Fibroblast of skin of abdomen (primary cell): ENCODE results near the gene C20orf202.
A peak's percentile ranks its signal among the peaks of the same experiment; 100 is the strongest.
"Not testable (repeated sequence)": the region's sequence is repeated elsewhere in the genome, so short reads cannot be mapped to it uniquely, and the experiment has no call there.

ENCODE experiments used
- DNase-seq: peaks from one replicate; pipeline ENCODE4 v3.0.0-alpha.2; 2013

Gene C20orf202

DNA sequence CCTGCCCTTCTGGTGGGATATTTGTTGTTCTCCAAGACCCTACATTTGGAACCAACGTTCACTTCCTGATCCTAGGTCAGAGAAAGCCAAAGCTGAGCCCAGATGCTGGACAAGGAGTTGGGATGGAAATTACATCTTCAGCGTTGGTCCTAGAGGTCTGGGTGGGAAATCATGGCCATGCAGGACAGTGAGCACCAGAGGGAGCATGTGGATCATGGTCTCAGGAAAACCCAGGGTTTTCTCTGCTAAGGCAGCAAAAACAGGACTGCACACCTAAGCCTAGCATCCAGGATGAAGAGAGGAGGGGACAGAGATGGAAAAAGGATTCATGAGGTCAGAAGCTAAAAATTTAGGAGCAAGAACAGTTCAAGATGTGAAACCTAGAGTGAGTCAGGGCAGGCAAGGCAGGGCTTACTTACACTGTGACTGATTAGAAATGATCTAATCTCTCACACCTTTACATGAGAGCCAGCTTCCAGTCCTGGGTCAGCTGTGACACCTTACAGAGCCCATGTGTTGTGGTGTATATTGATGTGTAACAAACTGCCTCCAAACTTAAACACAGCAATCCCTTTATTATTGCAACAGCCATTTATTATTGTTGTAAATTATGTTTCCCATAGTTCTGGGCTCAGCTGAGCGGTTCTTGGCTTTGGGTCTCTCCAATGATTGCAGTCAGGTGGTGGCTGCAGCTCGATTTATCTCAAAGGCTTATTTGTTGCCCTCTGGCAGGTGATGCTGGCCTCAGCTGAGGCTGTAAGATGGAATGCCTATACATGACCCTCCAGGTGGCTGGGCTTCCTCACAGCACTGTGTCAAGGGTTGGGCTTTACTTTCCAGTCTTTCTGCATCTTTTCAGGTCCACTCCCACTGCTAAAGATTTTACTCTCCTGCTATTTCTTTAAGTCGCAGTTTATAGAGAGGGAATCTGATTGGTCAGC, 6.5 kb downstream of the C20orf202 start:
- DNase-seq: no peak

- no peak for DNase-seq
These were observed 7.2 kb downstream of the C20orf202 start for GRCh38 chr20:1210501-1210900.

- DNase-seq: no peak
These were observed 8.8 kb downstream of the C20orf202 start for GRCh38 chr20:1212023-1212422.

DNA sequence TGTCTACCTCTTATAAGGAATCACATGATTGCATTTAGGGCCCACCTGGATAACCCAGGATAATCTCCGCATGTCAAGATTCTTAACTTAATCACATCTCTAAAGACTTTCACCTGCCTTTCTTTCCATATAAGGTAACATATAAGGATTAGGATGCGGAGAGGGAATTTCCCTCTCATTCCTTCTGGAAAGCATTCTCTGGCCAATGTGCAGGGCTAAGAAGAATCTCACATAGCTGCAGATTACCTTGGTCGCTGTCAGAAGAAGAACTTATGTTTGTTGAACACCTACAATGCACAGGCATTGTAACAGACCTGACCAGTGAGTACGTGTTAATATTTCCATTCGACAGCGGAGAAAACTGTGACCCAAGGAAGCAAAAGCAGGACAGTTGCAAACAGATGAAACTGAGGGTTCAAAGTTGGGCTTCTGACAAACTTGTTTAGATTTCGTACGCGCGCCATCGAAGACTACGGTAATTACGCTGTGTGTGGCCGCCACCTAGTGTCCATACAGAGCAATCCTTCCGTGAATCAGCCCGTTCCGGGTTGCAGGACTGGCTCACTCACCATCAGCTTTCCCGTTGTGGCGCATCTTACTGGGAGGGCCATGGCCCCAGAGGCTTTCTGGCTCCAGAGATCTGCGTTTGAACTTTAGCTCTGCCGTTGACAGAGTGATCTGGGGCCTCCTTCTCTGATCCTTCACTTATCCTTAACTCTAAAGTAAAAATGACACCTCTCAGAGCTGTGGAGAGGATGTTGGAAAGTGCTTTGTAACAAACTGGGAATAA, 9.5 kb downstream of the C20orf202 start:
- peak; percentile 55 for DNase-seq

DNA sequence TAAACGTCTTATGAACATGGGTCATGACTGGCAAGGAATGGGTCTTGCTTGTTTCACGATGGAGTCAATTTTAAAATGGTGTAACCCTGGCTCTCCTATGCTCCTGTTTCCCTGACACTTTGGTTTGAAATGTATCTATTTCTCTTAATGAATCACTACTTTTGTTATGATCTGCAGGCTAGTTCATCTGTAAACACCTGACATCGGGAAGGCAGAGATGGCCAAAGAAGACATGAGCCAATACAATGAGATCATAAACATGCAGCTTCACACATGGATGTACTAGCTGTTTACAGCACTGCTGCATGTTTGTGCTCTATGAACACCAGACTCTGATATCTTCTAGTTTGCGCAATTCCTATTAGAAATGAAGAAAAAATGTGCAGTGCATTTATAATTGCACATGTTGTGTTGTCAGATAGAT, 11.6 kb downstream of the C20orf202 start:
- no peak for DNase-seq

DNA sequence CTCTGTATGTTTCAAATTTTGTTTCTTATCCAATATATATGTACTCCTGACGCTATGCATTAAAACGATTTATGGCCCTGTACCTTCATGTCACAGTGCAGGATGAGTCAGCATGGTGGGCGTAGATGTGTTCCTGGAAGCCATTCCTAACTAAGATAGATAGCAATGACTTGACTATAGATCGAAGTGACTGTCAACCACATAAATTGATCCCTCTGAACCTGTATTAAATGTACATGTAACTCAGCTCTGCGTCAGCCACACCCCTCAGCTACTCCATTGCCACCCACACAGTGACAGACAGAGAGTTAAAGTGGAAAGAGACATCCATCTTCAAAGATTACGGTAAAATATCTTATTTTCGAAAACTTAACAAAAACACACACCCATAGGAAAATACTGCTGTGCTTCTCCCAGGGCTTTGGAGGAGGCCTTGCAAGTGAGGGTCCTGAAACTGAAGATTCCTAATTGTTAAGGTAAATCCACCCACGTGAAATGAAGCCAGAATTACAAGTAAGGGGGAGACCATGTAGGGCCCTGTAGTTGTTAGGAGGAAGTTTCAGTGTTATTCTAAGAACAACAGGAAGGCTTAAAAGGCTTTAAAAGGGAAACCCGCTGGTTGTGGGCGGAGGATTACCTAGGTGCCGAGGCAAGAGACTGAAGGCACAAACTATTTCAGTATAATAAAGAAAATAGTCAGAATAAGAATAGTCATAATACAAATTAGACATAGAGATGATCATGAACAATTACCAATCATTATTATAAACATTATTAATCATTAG, 12.3 kb downstream of the C20orf202 start:
- no peak for DNase-seq

- not testable (repeated sequence) for DNase-seq
These were observed 13.5 kb downstream of the C20orf202 start for GRCh38 chr20:1216527-1217427.

DNA sequence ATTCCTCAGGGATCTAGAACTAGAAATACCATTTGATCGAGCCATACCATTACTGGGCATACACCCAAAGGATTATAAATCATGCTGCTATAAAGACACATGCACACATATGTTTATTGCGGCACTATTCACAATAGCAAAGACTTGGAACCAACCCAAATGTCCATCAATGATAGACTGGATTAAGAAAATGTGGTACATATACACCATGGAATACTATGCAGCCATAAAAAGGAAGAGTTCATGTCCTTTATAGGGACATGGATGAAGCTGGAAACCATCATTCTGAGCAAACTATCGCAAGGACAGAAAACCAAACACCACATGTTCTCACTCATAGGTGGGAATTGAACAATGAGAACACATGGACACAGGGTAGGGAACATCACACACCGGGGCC, 19.5 kb downstream of the C20orf202 start:
- DNase-seq: not testable (repeated sequence)

GRCh38 chr20:1224205-1224890, 21.1 kb downstream of the C20orf202 start:
- no peak for DNase-seq

GRCh38 chr20:1225263-1225782, 22.1 kb downstream of the C20orf202 start:
- no peak for DNase-seq

GRCh38 chr20:1225783-1226654, 22.8 kb downstream of the C20orf202 start, which contains the start of gene RAD21L1:
RAD21L1 (plus strand) TSS chr20:1226044; CDS start chr20:1228454, 2,410 bp downstream.
- DNase-seq: peak; percentile 69

DNA sequence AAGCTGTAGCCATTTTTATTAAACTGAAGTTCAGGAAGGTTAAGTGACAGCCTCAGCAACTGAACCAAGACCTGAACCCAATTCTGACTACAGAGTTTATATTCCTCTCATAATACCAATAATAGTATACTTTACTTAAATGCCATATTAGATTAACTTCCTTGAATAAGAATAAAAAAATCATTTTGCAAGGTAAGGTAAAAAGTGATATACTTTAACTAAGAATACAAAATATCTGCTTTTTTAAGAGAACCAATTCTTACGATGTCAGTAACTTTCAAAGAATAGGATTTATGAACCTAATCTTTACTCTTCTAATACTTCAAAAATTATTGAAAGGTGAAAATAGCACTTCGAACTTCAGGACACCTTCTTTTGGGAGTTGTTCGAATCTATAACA, 26.3 kb downstream of the C20orf202 start:
- no peak for DNase-seq

DNA sequence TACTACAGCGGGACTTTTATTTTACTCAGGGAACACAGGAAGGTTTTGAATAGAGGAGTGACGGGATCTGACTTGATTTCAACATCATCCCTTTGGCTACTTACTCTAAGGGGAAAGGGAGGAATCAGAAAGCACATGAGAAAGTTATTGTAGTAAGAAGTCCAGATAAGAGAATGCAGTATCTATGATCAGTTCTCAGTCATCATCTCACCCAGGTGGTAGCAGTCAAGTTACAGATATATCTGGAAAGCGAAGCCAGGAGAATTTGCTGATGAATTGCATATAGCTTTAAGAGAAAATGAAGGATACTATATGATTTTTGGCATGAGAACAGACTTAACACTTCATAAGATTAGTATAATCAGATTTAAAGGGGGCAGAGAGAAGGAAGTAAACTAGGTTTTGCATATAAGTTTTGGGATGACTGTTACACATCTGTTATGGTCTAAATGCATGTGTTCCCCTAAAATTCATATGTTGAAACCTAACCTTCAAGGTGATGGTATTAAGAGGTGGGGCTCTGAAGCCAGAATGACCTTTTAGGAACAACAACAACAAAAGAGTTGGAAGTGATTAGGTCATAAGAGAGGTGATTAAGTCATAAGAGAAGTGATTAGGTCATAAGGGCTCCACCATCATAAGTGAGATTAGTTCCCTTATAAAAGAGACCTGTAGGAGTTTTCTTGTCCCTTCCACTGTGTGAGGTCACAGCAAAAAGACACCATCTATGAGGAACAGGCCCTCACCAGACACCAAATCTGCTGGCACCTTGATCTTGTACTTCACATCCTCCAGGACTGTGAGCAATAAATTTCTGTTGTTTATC, 29.2 kb downstream of the C20orf202 start:
- DNase-seq: no peak

GRCh38 chr20:1240549-1240948, 37.3 kb downstream of the C20orf202 start:
- no peak for DNase-seq

DNA sequence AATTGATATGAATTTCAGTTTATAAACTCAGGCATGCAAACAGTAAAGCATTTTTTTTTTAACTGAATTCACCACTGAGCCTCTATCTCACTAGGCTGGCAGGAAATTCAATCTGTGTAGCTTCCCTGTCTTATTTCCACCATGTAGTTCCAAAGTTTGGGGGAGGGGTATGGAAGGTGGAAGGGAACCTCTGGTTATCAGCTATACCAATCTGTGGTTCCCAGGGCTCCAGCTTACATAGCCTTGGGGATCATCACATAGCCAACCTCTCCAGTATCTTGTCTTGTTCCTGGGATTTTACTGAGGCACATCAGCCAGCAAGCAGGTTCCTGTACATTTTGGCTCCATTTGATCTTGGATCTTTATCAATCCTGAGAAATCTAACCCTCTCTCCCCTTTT, 38.2 kb downstream of the C20orf202 start:
- no peak for DNase-seq

DNA sequence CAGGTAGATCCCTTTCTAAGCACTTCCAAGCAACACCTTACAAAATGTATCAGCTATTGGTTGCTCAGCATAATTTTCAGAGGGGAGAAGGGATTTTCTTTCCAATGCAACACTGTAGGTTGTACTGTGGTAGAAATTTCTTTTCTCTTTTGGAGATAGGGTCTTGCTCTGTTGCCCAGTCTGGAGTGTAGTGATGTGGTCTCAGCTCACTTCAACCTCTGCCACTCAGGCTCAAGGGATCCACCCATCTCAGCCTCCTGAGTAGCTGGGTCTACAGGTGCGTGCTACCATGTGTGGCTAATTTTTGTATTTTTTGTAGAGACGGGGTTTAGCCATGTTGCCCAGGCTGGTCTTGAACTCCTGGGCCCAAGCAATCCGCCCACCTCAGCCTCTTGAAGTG, 38.8 kb downstream of the C20orf202 start:
- no peak for DNase-seq

DNA sequence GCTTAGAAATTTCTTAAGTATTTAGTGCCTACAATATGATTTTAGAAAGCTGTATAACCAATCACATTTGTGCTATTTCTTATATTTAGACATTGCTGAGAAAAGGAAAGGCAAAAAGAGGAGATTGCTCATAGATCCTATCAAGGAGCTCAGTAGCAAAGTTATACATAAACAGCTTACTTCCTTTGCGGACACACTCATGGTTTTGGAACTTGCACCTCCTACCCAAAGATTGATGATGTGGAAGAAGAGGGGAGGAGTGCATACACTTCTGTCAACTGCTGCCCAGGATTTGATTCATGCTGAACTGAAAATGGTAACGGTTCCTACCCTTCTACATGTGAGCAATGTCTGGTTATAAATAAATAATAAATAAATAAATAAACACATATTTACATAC, 39.3 kb downstream of the C20orf202 start:
- DNase-seq: peak; percentile 88

GRCh38 chr20:1245578-1245977, 42.3 kb downstream of the C20orf202 start:
- DNase-seq: no peak

DNA sequence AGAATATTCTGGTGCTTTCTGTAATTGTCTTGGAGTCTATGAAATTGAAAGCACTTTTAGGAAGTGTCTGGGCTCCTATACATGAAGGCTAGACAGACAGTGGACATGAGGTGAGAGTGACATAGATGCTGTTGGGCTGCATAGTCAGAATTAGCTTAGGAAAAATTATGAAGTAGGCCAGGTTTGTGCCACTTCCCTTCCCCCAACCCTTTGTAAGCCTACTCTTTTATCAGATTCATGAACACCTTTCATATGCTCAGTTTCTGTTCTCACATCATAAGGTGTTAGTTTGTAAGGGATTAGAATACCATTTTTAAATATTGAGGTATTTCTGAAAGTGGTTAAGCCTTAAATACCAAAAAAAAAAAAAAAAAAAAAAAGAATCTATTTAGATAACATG, 44.4 kb downstream of the C20orf202 start:
- DNase-seq: no peak
